Endothelial cell of umbilical vein (primary cell): ENCODE measurements around the gene GARIN5A. TPM values are rescaled to one million over a fixed set of nuclear protein-coding genes. Genes with fewer than 3 reads are reported as not detected.

ENCODE experiments used
- BruUV-seq: library from RNA; stranded (reverse); fragments of 400-500 nt; replicated peaks from 2 replicates; lab custom pipeline; 2021; lab: Mats Ljungman, UMichigan
- CTCF ChIA-PET: fragments of 300-600, 350-600 bp; sonication (Branson Sonifier 250); formaldehyde crosslinking; loops from one replicate; lab custom pipeline; 2021; ENCODE audit warnings: antibody characterized with exemption, inconsistent platforms; lab: Charles Lee
- POLR2A ChIA-PET: fragments of 300-600, 350-600 bp; sonication (Branson Sonifier 250); formaldehyde crosslinking; loops from one replicate; lab custom pipeline; 2021; ENCODE audit warnings: antibody characterized with exemption, inconsistent platforms; lab: Charles Lee
- DNase-seq: peaks from one replicate; pipeline ENCODE4 v3.0.0-alpha.2; 2011; ENCODE audit warnings: low read depth, low spot score
- FAIRE-seq: peaks from 2 replicates; lab custom pipeline; 2011; peaks lifted over from hg19 to GRCh38; lab: Jason Lieb, UNC
- H2AFZ ChIP-seq: 2 replicates; pipeline ENCODE4 v1.6.0; 2012; ENCODE audit warnings: low read depth, low read length, control low read depth, inconsistent platforms
- H3K27ac ChIP-seq: 2 replicates; pipeline ENCODE4 v1.5.1; 2011; ENCODE audit warnings: low read depth, mild to moderate bottlenecking, control low read depth, low read length, moderate library complexity; ENCODE audit not compliant: insufficient read depth
- H3K27me3 ChIP-seq, 2 experiments: 2 replicates each; pipeline versions ENCODE4 v1.6.0 to v1.6.1; 2011; ENCODE audit warnings: low read length in 2 of 2, mixed read lengths in 1 of 2; ENCODE audit not compliant: control insufficient read depth in 2 of 2, insufficient read depth in 2 of 2
- H3K36me3 ChIP-seq, 2 experiments: 2 replicates in 1 of 2; 3 replicates in 1 of 2; pipeline ENCODE4 v1.5.1; 2011; ENCODE audit warnings: low read length in 2 of 2, mild to moderate bottlenecking in 1 of 2, moderate library complexity in 1 of 2; ENCODE audit not compliant: control insufficient read depth in 2 of 2, insufficient read depth in 2 of 2; ENCODE audit errors: extremely low read depth in 1 of 2
- H3K4me1 ChIP-seq: 3 replicates; pipeline ENCODE4 v1.5.1; 2011; ENCODE audit warnings: mild to moderate bottlenecking, low read length; ENCODE audit not compliant: control insufficient read depth, insufficient read depth; ENCODE audit errors: extremely low read depth
- H3K4me2 ChIP-seq: 2 replicates; pipeline ENCODE4 v1.6.1; 2011; ENCODE audit warnings: low read length, control low read depth, mixed read lengths; ENCODE audit not compliant: insufficient read depth
- H3K4me3 ChIP-seq, 3 experiments: fragments of 200-600 bp in 1 of 3; sonication (generic), shearing (Covaris generic) in 1 of 3; replicated peaks in 1 of 3; 2 replicates each; pipeline ENCODE4 v1.5.1; 2011 to 2016; ENCODE audit warnings: control low read depth in 3 of 3, low read length in 3 of 3, mild to moderate bottlenecking in 2 of 3, inconsistent platforms in 1 of 3, low read depth in 1 of 3, moderate library complexity in 1 of 3; ENCODE audit not compliant: insufficient read depth in 1 of 3
- H3K79me2 ChIP-seq: 2 replicates; pipeline ENCODE4 v1.6.0; 2012; ENCODE audit warnings: low read length, inconsistent platforms; ENCODE audit not compliant: control insufficient read depth, insufficient read depth
- H3K9ac ChIP-seq: replicated peaks from 2 replicates; pipeline ENCODE3; 2011; ENCODE audit warnings: low read length, control low read depth; ENCODE audit not compliant: insufficient read depth; ENCODE audit errors: extremely low read depth
- H3K9me1 ChIP-seq: replicated peaks from 3 replicates; pipeline ENCODE4 v1.6.0; 2011; ENCODE audit warnings: mild to moderate bottlenecking, low read length; ENCODE audit not compliant: control insufficient read depth, insufficient read depth; ENCODE audit errors: extremely low read depth
- H3K9me3 ChIP-seq: replicated peaks from 2 replicates; pipeline ENCODE4 v1.5.1; 2012; ENCODE audit warnings: low read length, inconsistent platforms; ENCODE audit not compliant: control insufficient read depth, insufficient read depth
- H4K20me1 ChIP-seq: replicated peaks from 2 replicates; pipeline ENCODE3; 2011; ENCODE audit warnings: mild to moderate bottlenecking, low read length; ENCODE audit not compliant: control insufficient read depth, insufficient read depth; ENCODE audit errors: extremely low read depth
- CTCF ChIP-seq, 2 donors: IDR thresholded peaks; 1 replicate in 1 of 2; 2 replicates in 1 of 2; pipeline ENCODE4 v1.5.1; 2011; ENCODE audit warnings: low read length in 2 of 2, mild to moderate bottlenecking in 2 of 2, moderate library complexity in 2 of 2, control low read depth in 1 of 2, inconsistent platforms in 1 of 2, low read depth in 1 of 2; ENCODE audit not compliant: insufficient read depth in 1 of 2; ENCODE audit errors: extremely low read depth in 1 of 2
- EZH2 ChIP-seq: IDR thresholded peaks from 2 replicates; pipeline ENCODE4 v1.6.1; 2012; ENCODE audit warnings: borderline replicate concordance, low read depth, mild to moderate bottlenecking, moderate library complexity, low read length, inconsistent platforms; ENCODE audit not compliant: severe bottlenecking
- FOS ChIP-seq: IDR thresholded peaks from 2 replicates; pipeline ENCODE4 v1.6.1; 2011; ENCODE audit warnings: mild to moderate bottlenecking, low read length, moderate library complexity, borderline replicate concordance; ENCODE audit not compliant: insufficient read depth
- GATA2 ChIP-seq: IDR thresholded peaks from 2 replicates; pipeline ENCODE4 v1.7.0; 2011; ENCODE audit warnings: low read depth, mild to moderate bottlenecking, moderate library complexity, mixed read lengths, low read length; ENCODE audit not compliant: insufficient read length, insufficient read depth
- JUN ChIP-seq: IDR thresholded peaks from 2 replicates; pipeline ENCODE4 v1.6.1; 2011; ENCODE audit warnings: borderline replicate concordance, low read depth; ENCODE audit not compliant: insufficient read length, insufficient read depth
- MAX ChIP-seq: IDR thresholded peaks from 2 replicates; pipeline ENCODE4 v1.6.1; 2011; ENCODE audit not compliant: insufficient read depth, insufficient read length
- MYC ChIP-seq: IDR thresholded peaks from one replicate; pipeline ENCODE4 v1.6.1; 2011; ENCODE audit warnings: mild to moderate bottlenecking, low read depth, low read length
- POLR2A ChIP-seq: IDR thresholded peaks from 2 replicates; pipeline ENCODE4 v1.6.1; 2012; ENCODE audit warnings: low read depth, mild to moderate bottlenecking, control low read depth, low read length
- POLR2AphosphoS5 ChIP-seq: IDR thresholded peaks from 2 replicates; pipeline ENCODE4 v1.6.1; 2012; ENCODE audit warnings: low read depth, mild to moderate bottlenecking, control low read depth, low read length, moderate library complexity; ENCODE audit not compliant: insufficient read depth
- dilution Hi-C: fragments of 300-500 bp; cut with MboI; formaldehyde crosslinking; loops from one replicate; pipeline ENCODE4 v1.15.0; 2019; ENCODE audit warnings: low sequenced_read_pairs; ENCODE audit not compliant: extremely low pct_ligation_motif_present
- intact Hi-C: fragments of 100-400 bp; cut with micrococcal nuclease; formaldehyde crosslinking; loops from one replicate; pipeline ENCODE4 v1.10.0; 2022
- polyA plus RNA-seq, 4 experiments: library from polyadenylated mRNA; depleted of rRNA in 3 of 4; stranded (reverse) in 3 of 4; unstranded in 1 of 4; fragments of >200 nt; gene quantifications; 2 replicates each; pipeline versions ENCODE4 v1.2.1 to v1.2.3, GENCODE V29; 2011 to 2012; ENCODE audit warnings: missing spikeins in 1 of 4
- total RNA-seq: library from RNA; stranded (reverse); gene quantifications from 2 replicates; pipeline ENCODE4 v1.2.3, GENCODE V29; 2021

Gene GARIN5A
- total and polyA plus RNA-seq, 2 donors (not counting 3 experiments of a cell fraction or from before 2014, with no cell fraction given) = 0.44 to 0.76 TPM

GRCh38 chr19:50509366-50509765 lies 32.7 kb upstream of the GARIN5A start:
- intact Hi-C loops = no loop called here
- no peaks in the 10 kb centered on the region for H3K27me3 ChIP-seq
- DNase-seq (no peak), FAIRE-seq (no peak)
- no peaks in the 10 kb centered on the region for H3K36me3 ChIP-seq
- TF ChIP-seq FOS = no peak
- TF ChIP-seq MAX = no peak
- TF ChIP-seq POLR2AphosphoS5 = no peak
- TF ChIP-seq JUN = no peak
- H3K4me3 ChIP-seq = no peak overlapping the region
- no peak overlapping the region for H3K27ac ChIP-seq
- BruUV-seq = no TSS peak
- no peaks in the 10 kb centered on the region for H3K9me3 ChIP-seq
- no peak overlapping the region for H3K4me2 ChIP-seq
- H3K9me1 ChIP-seq = no peaks in the 10 kb centered on the region
- CTCF ChIA-PET = interaction anchor here (1.1 kb wide), 1 partner anchor 152 kb away, joined by 5 read pairs; no protein-coding TSS in a partner anchor
- dilution Hi-C loops = no loop called here
- POLR2A ChIA-PET = no interaction called here
- peaks cover 7% of the 10 kb centered on the region for H3K4me1 ChIP-seq
- H3K79me2 ChIP-seq = no peaks in the 10 kb centered on the region
- no peak overlapping the region for H3K9ac ChIP-seq
- H4K20me1 ChIP-seq = no peaks in the 10 kb centered on the region
- no peak overlapping the region for H2AFZ ChIP-seq

- Histone ChIP-seq H3K9ac (no peak overlapping the region), H3K9me3 (no peaks in the 10 kb centered on the region), H4K20me1 (no peaks in the 10 kb centered on the region), H3K9me1 (no peaks in the 10 kb centered on the region), H3K27me3 (no peaks in the 10 kb centered on the region), H3K4me2 (no peak overlapping the region), H3K4me1 (peaks cover 7% of the 10 kb centered on the region), H3K27ac (no peak overlapping the region), H3K36me3 (no peaks in the 10 kb centered on the region), H2AFZ (no peak overlapping the region), H3K79me2 (no peaks in the 10 kb centered on the region), H3K4me3 (no peak overlapping the region)
- no peak for TF ChIP-seq MAX
- no peak for TF ChIP-seq POLR2A
- TF ChIP-seq FOS = no peak
- no peak for TF ChIP-seq POLR2AphosphoS5
- no peak for TF ChIP-seq GATA2
- no peak for TF ChIP-seq CTCF (IDR thresholded peaks at IDR 0.05; ENCODE audit: extremely low read depth in 1 of 2, insufficient read depth in 1 of 2, low read depth in 1 of 2, low read length in 2 of 2)
- TF ChIP-seq EZH2 = no peak
- TF ChIP-seq JUN = no peak
- no peak for TF ChIP-seq MYC
- intact Hi-C loops = no loop called here
- FAIRE-seq (no peak), DNase-seq (no peak)
- dilution Hi-C loops = no loop called here
- ChIA-PET POLR2A (no interaction called here), CTCF (interaction anchor here (1.1 kb wide), 1 partner anchor 152 kb away, joined by 5 read pairs; no protein-coding TSS in a partner anchor)
- BruUV-seq = no TSS peak
Observed at GRCh38 chr19:50508843-50509190, 32.2 kb upstream of the GARIN5A start.
